KOPT-K1 (cell line): ENCODE measurements around the gene PTPMT1.
"Not testable (repeated sequence)": the region's sequence is repeated elsewhere in the genome, so short reads cannot be mapped to it uniquely, and the experiment has no call there.

ENCODE experiments used
- H3K27ac ChIP-seq: fragments of 200-600 bp; sonication (generic); 2 replicates; pipeline ENCODE4 v1.5.1; 2016; ENCODE audit warnings: antibody characterized with exemption, mild to moderate bottlenecking, low read depth, low read length; ENCODE audit not compliant: poor library complexity, severe bottlenecking
- H3K36me3 ChIP-seq: fragments of 200-600 bp; sonication (generic); 2 replicates; pipeline ENCODE4 v1.5.1; 2017; ENCODE audit warnings: antibody characterized with exemption, mild to moderate bottlenecking, low read length, moderate library complexity; ENCODE audit not compliant: insufficient read depth
- H3K9me3 ChIP-seq: fragments of 200-600 bp; sonication (generic); 2 replicates; pipeline ENCODE4 v1.5.1; 2017; ENCODE audit warnings: antibody characterized with exemption, low read length, mild to moderate bottlenecking; ENCODE audit not compliant: insufficient read depth, poor library complexity, severe bottlenecking

PTPMT1 gene

DNA sequence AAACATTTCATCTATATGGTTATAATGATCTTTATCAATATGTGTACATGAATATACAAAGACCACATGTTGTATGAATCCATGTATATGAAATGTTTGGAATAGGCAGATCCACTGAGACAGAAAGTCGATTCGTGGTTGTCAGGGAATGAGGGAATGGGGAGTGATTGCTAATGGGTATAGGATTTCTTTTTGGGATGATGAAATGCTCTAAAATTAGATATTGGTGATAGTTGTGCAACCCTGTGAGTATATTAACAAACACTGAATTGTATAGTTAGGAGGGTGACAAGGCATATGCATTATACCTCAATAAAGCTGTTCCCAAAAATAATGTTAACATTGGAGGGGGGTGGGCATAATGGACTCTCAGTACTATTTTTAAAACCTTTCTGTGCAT lies 5.0 kb upstream of the PTPMT1 start:
- Histone ChIP-seq H3K9me3 (no peaks in the 10 kb centered on the region), H3K27ac (no peak overlapping the region), H3K36me3 (no peaks in the 10 kb centered on the region)

DNA sequence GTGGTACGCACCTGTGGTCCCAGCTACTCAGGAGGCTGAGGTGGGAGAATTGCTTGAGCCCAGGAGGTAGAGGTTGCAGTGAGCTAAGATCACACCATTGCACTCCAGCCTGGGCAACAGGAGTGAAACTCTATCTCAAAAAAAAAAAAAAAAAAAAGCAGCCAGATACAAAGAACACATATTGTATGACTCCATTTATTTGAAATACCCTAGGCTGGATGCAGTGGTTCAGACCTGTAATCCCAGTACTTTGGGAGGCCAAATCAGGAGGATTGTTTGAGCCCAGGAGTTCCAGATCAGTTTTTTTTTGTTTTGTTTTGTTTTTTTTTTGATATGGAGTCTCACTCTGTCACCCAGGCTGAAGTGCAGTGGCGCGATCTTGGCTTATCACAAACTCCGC lies 3.0 kb upstream of the PTPMT1 start:
- not testable (repeated sequence) for H3K27ac ChIP-seq, H3K36me3 ChIP-seq, H3K9me3 ChIP-seq

DNA sequence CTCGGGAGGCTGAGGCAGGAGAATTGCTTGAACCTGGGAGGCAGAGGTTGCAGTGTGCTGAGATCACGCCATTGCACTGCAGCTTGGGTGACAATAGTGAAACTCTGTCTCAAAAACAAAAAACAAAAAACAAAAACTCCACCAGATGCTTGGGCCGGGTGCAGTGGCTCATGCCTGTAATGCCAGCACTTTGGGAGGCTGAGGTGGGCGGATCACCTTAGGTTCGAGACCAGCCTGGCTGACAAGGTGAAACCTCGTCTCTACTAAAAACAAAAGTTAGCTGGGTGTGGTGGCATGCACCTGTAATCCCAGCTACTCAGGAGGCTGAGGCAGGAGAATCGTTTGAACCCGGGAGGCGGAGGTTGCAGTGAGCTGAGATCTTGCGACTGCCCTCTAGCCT lies 1.0 kb upstream of the PTPMT1 start:
- peaks cover 16% of the 10 kb centered on the region for H3K36me3 ChIP-seq
- H3K27ac ChIP-seq = not testable (repeated sequence)

DNA sequence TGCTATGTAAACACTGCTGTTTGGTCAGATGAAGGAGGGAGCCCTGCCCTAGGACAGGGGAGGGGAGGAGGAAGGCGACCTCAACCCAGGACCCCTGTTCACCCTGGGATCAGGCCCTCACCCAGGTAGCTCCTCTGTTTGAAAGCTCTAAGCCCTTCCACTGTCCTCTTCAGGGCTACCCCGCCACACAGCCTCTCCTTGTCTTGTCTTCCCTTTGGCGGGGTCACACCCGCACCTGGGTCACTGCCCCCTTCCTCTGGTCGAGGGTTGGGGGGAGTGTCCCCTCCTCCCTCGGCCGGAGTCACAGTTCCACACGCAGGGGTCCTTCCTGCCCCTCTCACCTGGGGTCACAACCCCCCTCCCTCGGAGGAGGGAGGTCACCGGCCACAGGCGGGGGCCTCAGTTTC lies 463 bp upstream of the PTPMT1 start:
- Histone ChIP-seq H3K27ac (peak overlapping the region; percentile 87), H3K36me3 (peaks cover 22% of the 10 kb centered on the region), H3K9me3 (no peaks in the 10 kb centered on the region)

More for the DNA sequence above, 1.0 kb upstream of the PTPMT1 start:
- not testable (repeated sequence) for H3K9me3 ChIP-seq

DNA sequence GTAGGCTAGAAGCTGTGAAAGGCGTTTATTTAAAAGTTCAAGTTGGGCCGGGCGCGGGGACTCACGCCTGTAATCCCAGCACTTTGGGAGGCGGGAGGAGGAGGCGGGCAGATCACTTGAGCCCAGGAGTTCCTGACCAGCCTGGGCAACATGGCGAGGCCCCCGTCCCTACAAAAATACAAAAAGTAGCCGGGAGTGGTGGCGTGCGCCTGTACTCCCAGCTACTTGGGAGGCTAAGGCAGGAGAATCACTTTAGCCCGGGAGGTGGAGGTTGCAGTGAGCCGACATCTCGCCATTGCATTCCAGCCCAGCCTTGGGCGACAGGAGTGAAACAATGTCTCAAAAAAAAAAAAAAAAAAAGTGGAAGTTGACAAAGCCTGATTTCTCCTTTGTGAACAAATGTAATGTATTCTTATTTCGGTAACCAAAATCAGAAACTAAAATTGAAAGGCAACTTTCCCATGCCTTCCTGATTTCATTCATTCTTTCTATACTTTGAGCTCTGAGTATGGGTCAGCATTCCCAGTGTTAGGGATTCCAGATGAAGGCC lies 825 bp downstream of the PTPMT1 start:
- H3K9me3 ChIP-seq = no peaks in the 10 kb centered on the region
- peak overlapping the region; percentile 87 for H3K27ac ChIP-seq
- H3K36me3 ChIP-seq = peaks cover 35% of the 10 kb centered on the region

DNA sequence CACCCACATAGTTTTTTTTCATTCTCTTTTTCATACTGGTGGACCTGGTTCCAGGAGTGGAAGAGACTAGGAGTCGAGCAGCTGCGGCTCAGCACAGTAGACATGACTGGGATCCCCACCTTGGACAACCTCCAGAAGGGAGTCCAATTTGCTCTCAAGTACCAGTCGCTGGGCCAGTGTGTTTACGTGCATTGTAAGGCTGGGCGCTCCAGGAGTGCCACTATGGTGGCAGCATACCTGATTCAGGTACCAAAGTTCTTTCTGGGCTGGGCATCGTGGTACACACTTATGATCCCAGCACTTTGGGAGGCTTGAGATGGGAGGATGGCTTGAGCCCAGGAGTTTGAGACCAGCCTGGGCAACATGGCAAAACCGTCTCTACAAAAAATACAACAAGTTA lies 4.2 kb downstream of the PTPMT1 start:
- Histone ChIP-seq H3K9me3 (no peaks in the 10 kb centered on the region), H3K27ac (no peak overlapping the region), H3K36me3 (peaks cover 69% of the 10 kb centered on the region)

DNA sequence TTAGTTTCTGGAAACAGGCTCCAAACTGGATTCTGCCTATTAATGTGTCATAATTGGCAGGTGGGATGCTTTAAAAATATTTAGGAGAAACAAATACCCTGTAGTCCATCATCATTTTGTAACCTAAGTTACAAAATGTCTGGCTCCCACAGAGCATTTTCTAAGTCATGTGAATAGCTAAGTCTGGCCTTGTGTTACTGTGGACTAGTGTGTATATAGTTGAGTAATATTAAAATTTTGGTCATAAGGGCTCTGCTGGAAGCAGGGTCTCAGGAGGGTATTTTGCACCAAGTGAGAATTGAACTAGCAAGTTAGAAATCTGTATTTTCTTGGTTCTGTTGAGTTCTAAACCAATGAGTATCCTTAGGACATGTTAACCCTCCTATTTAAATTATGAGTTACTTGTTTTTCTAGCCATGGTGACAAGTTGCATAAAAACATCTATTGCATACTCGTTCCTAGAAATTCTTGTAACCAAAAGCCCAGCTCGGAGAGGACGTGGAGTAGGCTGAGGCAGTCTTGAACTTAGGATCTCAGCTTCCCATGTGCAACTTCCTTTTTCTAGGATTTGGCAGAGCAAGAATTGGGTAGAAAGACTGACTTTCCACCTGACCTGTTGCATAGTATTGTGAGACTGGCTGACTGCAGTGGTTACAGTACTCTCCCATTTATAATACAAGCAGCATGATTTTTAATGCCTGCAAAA lies 5.4 kb downstream of the PTPMT1 start:
- peaks cover 80% of the 10 kb centered on the region for H3K36me3 ChIP-seq
- H3K9me3 ChIP-seq = no peaks in the 10 kb centered on the region
- no peak overlapping the region for H3K27ac ChIP-seq

DNA sequence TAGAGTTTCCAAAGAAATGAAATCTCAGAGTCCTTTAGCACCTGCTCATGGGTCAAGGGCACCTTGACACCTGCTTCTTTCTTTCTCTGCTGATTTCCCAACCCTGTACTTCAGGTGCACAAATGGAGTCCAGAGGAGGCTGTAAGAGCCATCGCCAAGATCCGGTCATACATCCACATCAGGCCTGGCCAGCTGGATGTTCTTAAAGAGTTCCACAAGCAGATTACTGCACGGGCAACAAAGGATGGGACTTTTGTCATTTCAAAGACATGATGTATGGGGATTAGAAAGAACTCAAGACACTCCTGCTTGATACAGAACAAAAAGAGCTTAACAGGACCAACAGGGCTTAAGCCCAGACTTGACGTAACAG lies 5.9 kb downstream of the PTPMT1 start:
- Histone ChIP-seq H3K9me3 (no peaks in the 10 kb centered on the region), H3K27ac (no peak overlapping the region), H3K36me3 (peaks cover 85% of the 10 kb centered on the region)

DNA sequence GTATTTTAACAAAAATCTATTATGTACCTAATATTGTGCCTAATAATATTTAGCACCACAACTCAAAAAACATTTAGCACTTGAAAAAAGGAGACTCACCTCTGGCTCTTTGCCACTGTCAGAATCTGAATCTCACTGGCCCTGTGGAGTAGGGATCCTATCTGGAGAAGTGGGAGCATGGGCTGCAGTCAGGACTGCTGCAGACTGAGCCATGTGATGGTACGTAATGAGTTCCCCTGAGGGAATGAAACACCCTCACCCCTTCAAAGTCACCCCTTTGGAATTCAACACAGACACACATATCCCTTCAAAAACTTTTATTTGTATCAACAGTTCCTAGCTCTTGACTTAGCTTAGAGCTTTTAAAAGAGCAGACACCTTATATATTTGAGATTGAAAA lies 6.5 kb downstream of the PTPMT1 start:
- no peak overlapping the region for H3K27ac ChIP-seq
- no peaks in the 10 kb centered on the region for H3K9me3 ChIP-seq
- peaks cover 90% of the 10 kb centered on the region for H3K36me3 ChIP-seq

DNA sequence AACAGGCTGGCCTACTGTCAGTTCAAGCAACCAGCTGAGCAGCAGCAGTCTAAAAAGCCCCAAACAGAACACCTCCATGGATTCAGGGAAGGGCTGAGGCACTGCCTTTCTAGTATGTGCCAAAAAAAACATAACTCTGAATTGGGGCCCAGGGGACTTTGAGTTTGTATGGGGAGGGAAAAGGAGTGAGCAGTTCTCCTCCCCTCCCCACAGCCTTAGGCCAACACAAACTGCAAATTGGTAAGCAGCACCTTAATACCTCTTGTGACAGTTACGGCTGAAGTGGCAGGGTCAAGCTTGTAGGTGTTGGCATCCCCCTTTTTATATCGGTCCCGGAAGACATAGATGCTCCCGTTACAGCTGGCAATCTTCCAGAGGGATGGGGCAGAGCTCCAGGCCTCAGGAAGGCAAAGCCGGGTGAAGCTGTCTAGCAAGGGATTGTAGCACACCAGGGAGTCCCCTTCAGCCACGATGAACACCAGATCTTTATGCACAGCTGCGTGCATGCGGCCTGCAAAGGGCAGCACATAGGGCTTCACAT lies 7.4 kb downstream of the PTPMT1 start:
- no peak overlapping the region for H3K27ac ChIP-seq
- no peaks in the 10 kb centered on the region for H3K9me3 ChIP-seq
- H3K36me3 ChIP-seq = peaks cover 96% of the 10 kb centered on the region

DNA sequence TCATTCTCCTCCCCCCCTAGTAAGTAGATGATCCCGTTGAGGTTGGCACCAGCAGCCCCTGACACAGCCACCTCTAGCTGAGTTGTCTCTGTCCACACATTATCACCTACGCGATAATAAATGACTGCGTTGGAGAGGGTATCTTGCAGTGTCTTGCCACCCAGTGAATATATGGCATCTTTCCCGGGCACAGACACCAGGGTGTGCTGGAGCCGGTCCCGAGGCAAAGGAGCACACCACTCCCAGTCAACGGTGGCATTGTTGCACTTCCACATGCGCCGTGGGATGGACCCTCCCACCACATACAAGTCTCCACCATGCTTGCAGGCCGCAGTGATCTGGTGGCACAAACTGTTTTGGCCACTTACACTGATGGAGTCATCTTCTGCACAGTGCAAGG lies 7.9 kb downstream of the PTPMT1 start:
- Histone ChIP-seq H3K27ac (no peak overlapping the region), H3K9me3 (no peaks in the 10 kb centered on the region), H3K36me3 (peaks cover 91% of the 10 kb centered on the region)

DNA sequence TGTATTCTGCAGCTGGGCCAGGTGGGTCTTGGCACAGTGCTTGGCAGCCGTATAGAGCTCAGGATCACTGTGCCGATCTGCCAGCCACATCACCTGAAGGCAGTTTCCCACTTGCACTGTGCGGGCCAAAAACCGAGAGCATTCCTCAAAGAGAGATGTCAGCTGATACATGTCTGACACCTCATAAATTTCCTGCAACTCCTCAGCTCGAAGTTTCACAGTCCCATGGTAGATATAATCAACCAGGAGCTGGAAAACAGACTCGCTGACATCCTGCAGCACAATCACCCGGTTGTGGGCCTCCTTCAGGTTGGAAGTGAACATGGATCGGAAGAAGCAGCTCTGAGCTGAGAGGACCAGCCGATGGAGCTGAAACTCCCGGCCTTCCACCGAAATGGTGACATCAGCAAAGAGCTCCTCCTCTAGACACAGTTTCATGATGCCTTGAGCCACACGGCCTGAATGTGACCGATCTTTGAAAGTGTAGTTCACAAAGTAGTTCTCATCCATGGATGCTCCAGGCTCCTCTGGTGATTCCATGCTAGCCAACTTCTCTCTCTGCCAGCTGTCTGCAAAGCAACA lies 12.2 kb downstream of the PTPMT1 start:
- H3K27ac ChIP-seq = peak overlapping the region; percentile 88
- peaks cover 77% of the 10 kb centered on the region for H3K36me3 ChIP-seq
- H3K9me3 ChIP-seq = no peaks in the 10 kb centered on the region

DNA sequence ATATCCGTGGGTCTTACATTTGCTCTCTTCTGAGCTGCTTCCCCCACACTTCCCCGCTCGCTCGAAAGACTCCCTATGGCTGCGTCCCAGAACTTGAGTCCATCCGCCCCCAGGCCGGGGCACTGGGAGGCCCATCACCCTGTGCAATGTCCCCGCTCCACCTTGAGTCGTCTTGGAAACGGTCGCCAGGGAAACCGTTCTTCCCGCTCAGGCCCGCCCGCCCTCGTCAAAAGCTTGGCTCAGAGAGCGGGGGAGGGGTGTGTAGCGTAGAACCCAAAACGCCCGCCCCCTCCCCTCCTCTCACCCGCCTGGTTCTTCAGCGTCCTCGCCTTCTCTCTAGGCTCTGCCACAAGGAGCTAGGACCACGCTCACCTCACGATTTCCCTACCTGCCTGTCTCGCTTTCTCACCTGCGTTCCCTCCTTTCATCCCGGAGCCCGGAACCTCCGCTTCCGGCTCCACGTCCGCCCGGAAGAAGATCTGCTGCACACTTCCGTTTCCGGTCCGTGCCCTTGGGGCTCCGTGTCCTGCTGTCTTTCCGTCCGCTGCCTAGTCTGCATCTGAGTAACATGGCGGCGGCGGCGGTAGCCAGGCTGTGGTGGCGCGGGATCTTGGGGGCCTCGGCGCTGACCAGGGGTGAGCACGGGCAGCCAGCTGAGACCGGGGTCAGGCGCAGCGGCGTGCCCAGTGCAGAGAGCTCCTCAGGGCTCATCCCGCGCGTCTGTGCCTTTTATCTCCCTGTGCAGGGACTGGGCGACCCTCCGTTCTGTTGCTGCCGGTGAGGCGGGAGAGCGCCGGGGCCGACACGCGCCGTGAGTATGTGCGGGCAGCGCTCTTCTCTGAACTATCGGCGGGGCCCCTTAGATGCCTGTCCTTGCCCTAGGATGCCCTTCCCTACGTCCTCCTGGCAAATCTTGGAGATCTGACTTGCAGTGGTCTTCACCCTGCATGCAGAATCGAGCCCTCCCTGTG lies 13.4 kb downstream of the PTPMT1 start, which contains the start of the genes KBTBD4 and NDUFS3:
Gene KBTBD4, minus strand, starts transcription at position 447 of the 971 bp plus-strand sequence. Its CDS starts 19 bp downstream, at position 428.
Gene NDUFS3, plus strand, starts transcription at position 551 of the 971 bp plus-strand sequence. Its CDS starts 18 bp downstream, at position 569.
- Histone ChIP-seq H3K9me3 (no peaks in the 10 kb centered on the region), H3K36me3 (peaks cover 77% of the 10 kb centered on the region), H3K27ac (peak within 1 kb of the TSS; percentile 88)

DNA sequence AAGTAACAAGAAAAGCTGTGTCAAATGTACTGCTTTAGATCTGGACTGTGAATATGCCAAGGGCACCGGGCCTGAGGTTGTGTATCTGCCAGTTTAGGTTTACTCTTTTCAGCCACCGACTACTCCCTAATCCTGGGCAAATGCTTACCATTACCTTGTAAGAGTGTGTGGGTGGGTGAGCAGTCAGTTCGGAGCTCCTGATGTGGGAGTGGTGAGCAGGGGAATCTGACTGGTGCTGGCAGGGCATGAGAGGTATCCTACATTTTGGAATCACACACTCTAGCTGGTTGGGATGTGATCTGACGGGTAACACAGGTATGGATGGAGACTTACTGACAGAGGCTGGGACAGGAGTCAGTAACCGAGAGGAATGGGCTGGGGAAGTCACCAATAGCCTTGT lies 18.4 kb downstream of the PTPMT1 start:
- H3K36me3 ChIP-seq = peaks cover 65% of the 10 kb centered on the region
- no peaks in the 10 kb centered on the region for H3K9me3 ChIP-seq
- no peak overlapping the region for H3K27ac ChIP-seq
